PC-3 (cell line): ENCODE data around the gene NCAPG2.

Experiments used
- EZH2 ChIP-seq: fragments of 300-600 bp; sonication (generic); IDR thresholded peaks from one replicate; pipeline ENCODE4 v1.6.1; 2017; ENCODE audit warnings: antibody characterized with exemption, mild to moderate bottlenecking, low read length; ENCODE audit not compliant: unreplicated experiment
- EZH2phosphoT487 ChIP-seq: fragments of 300-600 bp; sonication (generic); IDR thresholded peaks from 2 replicates; pipeline ENCODE4 v1.6.1; 2018; ENCODE audit warnings: mild to moderate bottlenecking, antibody characterized with exemption, low read length, borderline replicate concordance
- TF ChIP-seq, protein P1 (sequence below): fragments of 300-600 bp; sonication (generic); conservative IDR thresholded peaks from 2 replicates; pipeline ENCODE4 v1.5.1; 2017; ENCODE audit warnings: antibody characterized with exemption, low read depth, mild to moderate bottlenecking, low read length

- TF ChIP-seq, protein P1, sequence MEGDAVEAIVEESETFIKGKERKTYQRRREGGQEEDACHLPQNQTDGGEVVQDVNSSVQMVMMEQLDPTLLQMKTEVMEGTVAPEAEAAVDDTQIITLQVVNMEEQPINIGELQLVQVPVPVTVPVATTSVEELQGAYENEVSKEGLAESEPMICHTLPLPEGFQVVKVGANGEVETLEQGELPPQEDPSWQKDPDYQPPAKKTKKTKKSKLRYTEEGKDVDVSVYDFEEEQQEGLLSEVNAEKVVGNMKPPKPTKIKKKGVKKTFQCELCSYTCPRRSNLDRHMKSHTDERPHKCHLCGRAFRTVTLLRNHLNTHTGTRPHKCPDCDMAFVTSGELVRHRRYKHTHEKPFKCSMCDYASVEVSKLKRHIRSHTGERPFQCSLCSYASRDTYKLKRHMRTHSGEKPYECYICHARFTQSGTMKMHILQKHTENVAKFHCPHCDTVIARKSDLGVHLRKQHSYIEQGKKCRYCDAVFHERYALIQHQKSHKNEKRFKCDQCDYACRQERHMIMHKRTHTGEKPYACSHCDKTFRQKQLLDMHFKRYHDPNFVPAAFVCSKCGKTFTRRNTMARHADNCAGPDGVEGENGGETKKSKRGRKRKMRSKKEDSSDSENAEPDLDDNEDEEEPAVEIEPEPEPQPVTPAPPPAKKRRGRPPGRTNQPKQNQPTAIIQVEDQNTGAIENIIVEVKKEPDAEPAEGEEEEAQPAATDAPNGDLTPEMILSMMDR = no peak
- no peak for TF ChIP-seq EZH2phosphoT487
- TF ChIP-seq EZH2 = no peak
These were observed 6.1 kb upstream of the NCAPG2 start for GRCh38 chr7:158710651-158711102.
